Measurements from ENCODE around the gene STX17. TPM values are rescaled to one million over a fixed set of nuclear protein-coding genes. Genes with fewer than 3 reads are reported as not detected.

The STX17 gene
- total and polyA plus RNA-seq, 10 donors = 3.1 to 52.1 (median 39.9) TPM

- H3K4me3 ChIP-seq = no peak overlapping the region
- 98 to 100% (median 98%) methylated on average over 7 of the region's 7 CpGs for WGBS, 5 donors
- H3K27ac ChIP-seq = no peak overlapping the region
- TF ChIP-seq POLR2AphosphoS5 (IDR thresholded peaks at IDR 0.05) = no peak
- TF ChIP-seq, protein P1, sequence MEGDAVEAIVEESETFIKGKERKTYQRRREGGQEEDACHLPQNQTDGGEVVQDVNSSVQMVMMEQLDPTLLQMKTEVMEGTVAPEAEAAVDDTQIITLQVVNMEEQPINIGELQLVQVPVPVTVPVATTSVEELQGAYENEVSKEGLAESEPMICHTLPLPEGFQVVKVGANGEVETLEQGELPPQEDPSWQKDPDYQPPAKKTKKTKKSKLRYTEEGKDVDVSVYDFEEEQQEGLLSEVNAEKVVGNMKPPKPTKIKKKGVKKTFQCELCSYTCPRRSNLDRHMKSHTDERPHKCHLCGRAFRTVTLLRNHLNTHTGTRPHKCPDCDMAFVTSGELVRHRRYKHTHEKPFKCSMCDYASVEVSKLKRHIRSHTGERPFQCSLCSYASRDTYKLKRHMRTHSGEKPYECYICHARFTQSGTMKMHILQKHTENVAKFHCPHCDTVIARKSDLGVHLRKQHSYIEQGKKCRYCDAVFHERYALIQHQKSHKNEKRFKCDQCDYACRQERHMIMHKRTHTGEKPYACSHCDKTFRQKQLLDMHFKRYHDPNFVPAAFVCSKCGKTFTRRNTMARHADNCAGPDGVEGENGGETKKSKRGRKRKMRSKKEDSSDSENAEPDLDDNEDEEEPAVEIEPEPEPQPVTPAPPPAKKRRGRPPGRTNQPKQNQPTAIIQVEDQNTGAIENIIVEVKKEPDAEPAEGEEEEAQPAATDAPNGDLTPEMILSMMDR (IDR thresholded peaks at IDR 0.05 in 8 of 11, conservative IDR thresholded peaks at IDR 0.05 in 3 of 11) = no peak
- no peak for TF ChIP-seq POLR2A (IDR thresholded peaks at IDR 0.05)
- H3K27me3 ChIP-seq (replicated peaks in 1 of 7) = no peaks in the 10 kb centered on the region
- intact Hi-C loops (cut with DNase I; ENCODE audit: low total_unique reads) = no loop called here
- H3K36me3 ChIP-seq = peaks cover 0 to 42% (median 11%) of the 10 kb centered on the region in 6 donors
- peaks cover 6 to 28% (median 16%) of the 10 kb centered on the region in 6 donors for H3K4me1 ChIP-seq
- no peaks in the 10 kb centered on the region for H3K9me3 ChIP-seq
- no peak for DNase-seq
These were observed 5.1 kb downstream of the STX17 start for GRCh38 chr9:99911600-99911999.

- DNase-seq = no peak
- H3K36me3 ChIP-seq = peaks cover 4 to 84% (median 31%) of the 10 kb centered on the region in 6 donors
- no peaks in the 10 kb centered on the region for H3K9me3 ChIP-seq
- H3K27ac ChIP-seq = no peak overlapping the region
- no peaks in the 10 kb centered on the region for H3K27me3 ChIP-seq (replicated peaks in 1 of 7)
- TF ChIP-seq POLR2AphosphoS5 (IDR thresholded peaks at IDR 0.05) (no peak), POLR2A (IDR thresholded peaks at IDR 0.05) (no peak)
- TF ChIP-seq, protein P1 (IDR thresholded peaks at IDR 0.05 in 8 of 11, conservative IDR thresholded peaks at IDR 0.05 in 3 of 11) = no peak
- intact Hi-C loops (cut with DNase I; ENCODE audit: low total_unique reads) = no loop called here
- H3K4me1 ChIP-seq = peaks cover 0 to 15% (median 0%) of the 10 kb centered on the region in 6 donors
- WGBS, 5 donors = 88 to 98% (median 93%) methylated on average over 1 of the region's 1 CpG
- no peak overlapping the region for H3K4me3 ChIP-seq
These were observed 10.2 kb downstream of the STX17 start for GRCh38 chr9:99916650-99917049.

GRCh38 chr9:99918134-99918533 lies 11.7 kb downstream of the STX17 start:
- no peaks in the 10 kb centered on the region for H3K27me3 ChIP-seq (replicated peaks in 1 of 7)
- 78 to 95% (median 94%) methylated on average over 3 of the region's 3 CpGs for WGBS, 5 donors
- no peak overlapping the region for H3K27ac ChIP-seq
- intact Hi-C loops (cut with DNase I; ENCODE audit: low total_unique reads) = no loop called here
- no peak for DNase-seq
- no peak overlapping the region for H3K4me3 ChIP-seq
- peaks cover 0 to 12% (median 0%) of the 10 kb centered on the region in 6 donors for H3K4me1 ChIP-seq
- H3K36me3 ChIP-seq = peaks cover 4 to 95% (median 45%) of the 10 kb centered on the region in 6 donors
- no peaks in the 10 kb centered on the region for H3K9me3 ChIP-seq
- TF ChIP-seq POLR2A (IDR thresholded peaks at IDR 0.05) = no peak
- no peak for TF ChIP-seq POLR2AphosphoS5 (IDR thresholded peaks at IDR 0.05)
- TF ChIP-seq, protein P1 (IDR thresholded peaks at IDR 0.05 in 8 of 11, conservative IDR thresholded peaks at IDR 0.05 in 3 of 11) = no peak

- 46 to 63% (median 56%) methylated on average over 2 of the region's 2 CpGs for WGBS, 5 donors
- H3K4me3 ChIP-seq = no peak overlapping the region
- peaks cover 0 to 12% (median 5%) of the 10 kb centered on the region in 8 donors for H3K9me3 ChIP-seq
- no peaks in the 10 kb centered on the region for H3K27me3 ChIP-seq (replicated peaks in 1 of 7)
- H3K27ac ChIP-seq = no peak overlapping the region
- DNase-seq = no peak
- intact Hi-C loops (cut with DNase I; ENCODE audit: low total_unique reads) = no loop called here
- TF ChIP-seq POLR2A (IDR thresholded peaks at IDR 0.05) (no peak), POLR2AphosphoS5 (IDR thresholded peaks at IDR 0.05) (no peak)
- TF ChIP-seq, protein P1 (IDR thresholded peaks at IDR 0.05 in 8 of 11, conservative IDR thresholded peaks at IDR 0.05 in 3 of 11) = no peak
- H3K36me3 ChIP-seq = peaks cover 4 to 100% (median 53%) of the 10 kb centered on the region in 6 donors
- peaks cover 0 to 12% (median 0%) of the 10 kb centered on the region in 6 donors for H3K4me1 ChIP-seq
These were observed 13.5 kb downstream of the STX17 start for GRCh38 chr9:99919930-99920329.

All from spleen (tissue), 11 donors.